22Rv1 (cell line): Measurements from ENCODE around the gene TEFM.

Source experiments
- H3K27ac ChIP-seq: fragments of 450-650 bp; 2 replicates; pipeline ENCODE4 v1.5.1; 2017
- CTCF ChIP-seq: fragments of 450-650 bp; IDR thresholded peaks from 2 replicates; pipeline ENCODE4 v1.5.1; 2017; ENCODE audit warnings: mild to moderate bottlenecking
- ZFX ChIP-seq: fragments of 450-650 bp; IDR thresholded peaks from 2 replicates; pipeline ENCODE4 v1.6.1; 2017; ENCODE audit warnings: antibody characterized with exemption, borderline replicate concordance

Gene TEFM

GRCh38 chr17:30906101-30906911, at the start of gene TEFM:
TSS of gene TEFM (minus strand) at chr17:30906238. CDS start at chr17:30906198, 40 bp downstream.
- H3K27ac ChIP-seq = peak within 1 kb of the TSS; percentile 83
- TF ChIP-seq ZFX (no peak), CTCF (no peak)

GRCh38 chr17:30954046-30954830, 48.2 kb upstream of the TEFM start:
- TF ChIP-seq CTCF (no peak), ZFX (no peak)
- H3K27ac ChIP-seq = no peak overlapping the region

- no peak overlapping the region for H3K27ac ChIP-seq
- TF ChIP-seq ZFX (no peak), CTCF (no peak)
Measured at GRCh38 chr17:30952638-30953393, 46.8 kb upstream of the TEFM start.

- no peak for TF ChIP-seq CTCF
- no peak for TF ChIP-seq ZFX
- H3K27ac ChIP-seq = no peak overlapping the region
Measured at GRCh38 chr17:30950669-30951399, 44.8 kb upstream of the TEFM start.

GRCh38 chr17:30950189-30950588, 44.2 kb upstream of the TEFM start:
- no peak overlapping the region for H3K27ac ChIP-seq
- TF ChIP-seq CTCF (no peak), ZFX (no peak)

- no peak overlapping the region for H3K27ac ChIP-seq
- TF ChIP-seq ZFX = no peak
Measured at GRCh38 chr17:30947796-30948195, 41.8 kb upstream of the TEFM start.
